HG03095 (cell line): ENCODE data around the gene USF2.
"Not testable (repeated sequence)": the region's sequence is repeated elsewhere in the genome, so short reads cannot be mapped to it uniquely, and the experiment has no call there.

Source experiments
- ATAC-seq: cut with Tn5 transposase; IDR thresholded peaks from one replicate; pipeline ENCODE4 v1.9.1; 2021; ENCODE audit warnings: moderate library complexity; ENCODE audit not compliant: unreplicated experiment

Gene USF2

DNA sequence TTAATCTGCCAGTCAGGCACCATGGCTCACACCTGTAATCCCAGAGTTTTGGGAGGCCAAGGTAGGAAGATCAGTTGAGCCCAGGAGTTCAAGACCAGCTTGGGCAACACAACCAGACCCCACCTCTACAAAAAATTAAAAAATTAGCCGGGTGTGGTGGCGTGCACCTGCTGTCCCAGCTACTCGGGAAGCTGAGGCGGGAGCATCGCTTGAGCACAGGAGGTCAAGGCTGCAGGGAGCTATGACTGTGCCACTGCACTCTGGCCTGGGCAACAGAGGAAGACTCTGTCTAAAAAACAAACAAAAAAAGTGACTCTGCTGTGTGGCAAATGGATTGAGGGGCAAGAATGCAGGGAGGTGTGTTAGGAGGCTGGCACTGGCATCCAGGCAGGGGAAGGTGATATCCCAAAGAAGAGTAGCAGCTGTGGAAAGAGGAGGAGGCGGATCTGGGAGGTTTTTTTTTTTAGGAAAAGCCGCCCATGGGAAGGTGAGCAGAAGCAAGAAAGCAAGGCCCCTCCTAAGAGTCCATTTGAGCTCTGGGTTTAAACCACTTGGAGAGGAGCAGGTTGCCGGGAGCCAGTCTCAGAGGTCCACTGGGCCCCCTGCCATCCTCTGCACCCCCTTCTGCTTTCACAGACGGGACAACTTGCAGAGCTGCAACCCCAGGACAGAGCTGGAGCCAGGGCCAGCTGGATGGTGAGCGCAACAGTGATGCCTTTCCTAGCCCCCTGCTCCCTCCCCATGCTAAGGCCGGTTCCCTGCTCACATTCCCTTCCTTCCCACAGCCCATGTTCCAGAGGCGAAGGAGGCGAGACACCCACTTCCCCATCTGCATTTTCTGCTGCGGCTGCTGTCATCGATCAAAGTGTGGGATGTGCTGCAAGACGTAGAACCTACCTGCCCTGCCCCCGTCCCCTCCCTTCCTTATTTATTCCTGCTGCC, 15.7 kb downstream of the USF2 start:
- ATAC-seq: no peak

DNA sequence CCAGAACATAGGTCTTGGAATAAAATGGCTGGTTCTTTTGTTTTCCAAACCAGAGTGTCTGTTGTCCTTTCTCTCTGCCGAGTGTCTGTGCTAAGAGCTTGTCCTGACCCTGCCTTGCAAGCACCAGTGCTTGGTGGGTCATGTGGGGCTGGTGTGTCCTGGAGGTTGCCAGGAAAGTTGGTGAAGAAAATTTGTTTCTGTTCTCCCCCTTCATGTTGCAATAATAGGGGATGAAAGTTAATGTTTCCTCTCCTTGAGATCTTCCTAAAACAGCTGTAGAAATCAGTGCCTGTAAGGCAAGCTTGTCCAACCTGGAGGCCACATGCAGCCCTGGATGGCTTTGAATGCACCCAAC, 16.3 kb downstream of the USF2 start:
- no peak for ATAC-seq

DNA sequence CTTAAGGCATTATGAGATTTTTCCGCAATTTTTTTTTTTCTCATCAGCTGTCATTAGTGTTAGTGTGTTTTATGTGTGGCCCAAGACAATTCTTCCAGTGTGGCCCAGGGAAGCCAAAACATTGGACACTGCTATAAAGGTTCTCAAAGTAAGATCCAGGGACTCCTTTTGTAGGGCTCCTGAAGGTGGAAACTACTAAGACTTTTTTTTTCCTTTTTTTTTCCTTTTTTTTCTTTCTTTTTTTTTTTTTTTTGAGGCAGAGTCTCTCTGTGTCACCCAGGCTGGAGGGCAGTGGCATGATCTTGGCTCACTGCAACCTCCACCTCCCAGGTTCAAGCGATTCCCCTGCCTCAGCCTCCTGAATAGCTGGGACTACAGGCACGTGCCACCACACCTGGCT, 16.7 kb downstream of the USF2 start:
- not testable (repeated sequence) for ATAC-seq

DNA sequence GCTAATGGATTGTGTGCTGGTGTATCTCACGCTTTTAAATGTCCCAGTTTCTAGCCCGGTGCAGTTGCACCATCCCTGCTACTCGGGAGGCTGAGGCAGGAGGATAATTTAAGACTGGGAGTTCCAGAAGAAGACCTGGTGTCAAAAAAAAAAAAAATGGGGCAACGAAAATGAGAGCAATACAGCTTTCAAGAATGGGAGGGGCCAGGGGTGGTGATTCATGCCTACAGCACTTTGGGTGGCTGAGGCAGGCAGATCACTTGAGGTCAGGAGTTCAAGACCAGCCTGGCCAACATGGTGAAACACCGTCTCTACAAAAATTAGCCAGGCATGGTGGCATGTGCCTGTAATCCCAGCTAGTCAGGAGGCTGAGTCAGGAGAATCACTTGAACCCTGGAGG, 17.3 kb downstream of the USF2 start:
- not testable (repeated sequence) for ATAC-seq

DNA sequence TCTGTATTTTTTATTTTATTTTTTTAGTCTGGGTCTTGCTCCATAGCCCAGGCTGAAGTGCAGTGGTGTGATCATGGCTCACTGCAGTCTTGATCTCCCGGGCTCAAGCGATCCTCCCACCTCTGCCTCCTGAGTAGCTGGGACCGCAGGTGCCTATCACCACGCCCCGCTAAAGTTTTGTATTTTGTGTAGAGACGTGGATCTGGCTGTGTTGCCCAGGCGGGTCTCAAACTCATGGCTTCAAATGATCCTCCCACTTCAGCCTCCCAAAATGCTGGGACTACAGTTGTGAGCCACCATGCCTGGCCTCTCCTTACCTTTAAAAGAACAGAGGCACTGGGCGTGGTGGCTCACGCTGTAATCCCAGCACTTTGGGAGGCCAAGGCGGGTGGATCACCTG, 19.0 kb downstream of the USF2 start:
- ATAC-seq: no peak

DNA sequence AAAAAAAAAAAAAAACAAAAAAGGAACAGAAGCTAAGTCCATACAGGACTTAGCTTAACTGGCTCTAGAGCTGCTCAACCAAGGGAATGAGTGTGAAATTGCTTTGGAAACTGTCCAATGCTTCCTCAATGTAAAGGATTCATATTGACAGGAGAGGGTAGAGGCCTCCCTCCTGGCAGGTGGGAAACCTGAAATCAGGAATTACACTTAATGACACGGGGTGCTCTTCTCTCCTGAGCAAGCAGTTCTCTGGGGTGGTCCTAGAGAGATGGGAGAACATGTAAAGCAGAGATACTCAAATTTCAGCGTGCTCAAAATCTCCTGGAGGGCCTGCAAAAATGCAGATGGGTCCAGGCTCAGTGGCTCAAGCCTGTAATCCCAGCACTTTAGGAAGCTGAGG, 19.6 kb downstream of the USF2 start:
- ATAC-seq: no peak

DNA sequence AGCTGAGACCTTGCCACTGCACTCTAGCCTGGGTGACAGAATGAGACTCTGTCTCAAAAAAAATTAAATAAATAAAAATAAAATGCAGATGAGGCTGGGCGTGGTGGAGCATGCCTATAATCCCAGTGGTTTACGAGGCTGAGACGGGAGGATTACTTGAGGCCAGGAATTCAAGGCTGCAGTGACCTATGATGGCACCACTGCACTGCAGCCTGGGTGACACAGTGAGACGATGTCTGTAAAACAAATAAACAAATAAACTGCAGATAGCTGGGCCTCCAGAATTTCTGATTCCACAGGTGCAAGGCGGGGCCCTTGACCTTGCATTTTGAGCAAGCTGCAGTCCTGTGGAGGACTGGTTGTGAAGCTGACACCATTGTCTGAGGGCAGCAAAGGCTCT, 20.1 kb downstream of the USF2 start:
- no peak for ATAC-seq

DNA sequence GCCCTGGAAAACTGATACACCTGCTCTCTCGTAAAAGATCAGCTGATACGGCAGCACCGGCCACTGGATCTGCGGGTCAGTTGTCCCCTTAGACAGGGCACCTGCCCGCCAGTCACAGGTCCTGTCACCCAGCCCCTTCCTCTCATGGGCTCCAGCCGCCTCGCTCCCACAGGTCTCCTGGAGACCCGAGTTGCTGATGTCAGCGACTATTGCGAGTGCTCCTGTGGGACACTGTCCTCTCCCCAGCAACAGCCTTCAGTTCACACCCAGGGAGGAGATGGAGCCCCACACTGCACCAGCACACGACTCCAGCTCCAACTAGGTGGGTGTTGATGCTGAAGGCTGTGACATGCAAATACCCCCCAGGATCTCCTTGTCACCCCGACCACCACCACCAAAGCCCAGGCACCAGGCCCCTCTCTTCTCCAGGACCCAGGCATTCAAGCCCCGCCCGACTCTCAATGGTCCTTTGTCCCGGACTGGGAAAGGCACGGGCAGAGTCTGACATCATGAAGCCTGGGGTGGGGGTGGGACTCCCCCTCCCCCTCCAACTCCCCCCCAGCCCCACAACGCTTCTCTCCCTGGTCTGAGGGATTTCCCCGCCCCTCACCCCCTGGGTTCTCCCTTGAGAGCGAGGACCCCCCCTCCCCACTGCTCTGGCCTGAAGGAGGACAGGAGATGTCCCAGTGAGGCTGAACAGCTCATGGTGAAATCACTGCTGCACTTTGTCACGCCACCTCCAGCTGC, 21.8 kb downstream of the USF2 start:
- ATAC-seq: no peak

DNA sequence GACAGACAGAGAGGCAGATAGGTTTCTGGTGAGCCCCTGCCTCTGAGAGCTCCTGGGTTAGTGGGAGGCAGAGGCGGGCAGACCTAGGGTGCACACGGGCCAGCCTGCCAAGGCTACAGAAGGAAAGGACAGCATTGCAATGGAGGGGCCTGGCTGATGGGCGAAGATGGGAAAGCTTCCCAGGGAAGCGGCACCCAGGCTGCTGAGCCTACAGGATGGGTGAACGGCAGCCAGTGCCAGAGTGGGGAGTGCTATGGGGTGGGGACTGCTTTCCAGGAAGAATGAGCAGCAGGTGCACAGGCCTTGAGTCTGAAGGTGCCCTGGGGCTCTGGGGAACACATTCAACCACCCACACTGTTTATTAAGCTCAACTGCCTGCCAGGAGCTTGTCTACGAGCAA, 22.5 kb downstream of the USF2 start:
- ATAC-seq: no peak

DNA sequence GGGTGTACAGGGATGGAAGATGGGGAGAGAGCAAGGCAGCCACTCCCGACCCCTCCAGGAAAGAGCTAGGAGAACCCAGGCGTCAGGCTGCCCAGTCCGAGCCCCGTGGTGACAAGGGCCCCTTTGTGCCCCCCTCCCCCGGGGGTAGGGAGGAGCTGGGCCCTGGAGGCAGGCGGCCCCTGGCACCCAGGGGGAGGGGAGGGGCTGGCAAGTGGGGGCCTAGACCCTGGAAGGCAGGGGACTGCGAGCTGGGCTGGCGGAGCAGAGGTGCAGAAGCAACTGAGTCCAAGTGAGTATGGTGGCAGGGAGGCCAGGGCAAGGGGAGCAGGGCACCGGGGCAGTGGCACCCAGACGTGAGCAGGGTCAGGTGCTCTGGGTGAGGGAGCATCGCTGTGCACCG, 23.2 kb downstream of the USF2 start, which contains the start of gene MAG:
TSS of gene MAG (plus strand) at position 246 of the 400 bp plus-strand sequence. CDS start 3,248 bp downstream, outside the sequence.
- no peak for ATAC-seq

DNA sequence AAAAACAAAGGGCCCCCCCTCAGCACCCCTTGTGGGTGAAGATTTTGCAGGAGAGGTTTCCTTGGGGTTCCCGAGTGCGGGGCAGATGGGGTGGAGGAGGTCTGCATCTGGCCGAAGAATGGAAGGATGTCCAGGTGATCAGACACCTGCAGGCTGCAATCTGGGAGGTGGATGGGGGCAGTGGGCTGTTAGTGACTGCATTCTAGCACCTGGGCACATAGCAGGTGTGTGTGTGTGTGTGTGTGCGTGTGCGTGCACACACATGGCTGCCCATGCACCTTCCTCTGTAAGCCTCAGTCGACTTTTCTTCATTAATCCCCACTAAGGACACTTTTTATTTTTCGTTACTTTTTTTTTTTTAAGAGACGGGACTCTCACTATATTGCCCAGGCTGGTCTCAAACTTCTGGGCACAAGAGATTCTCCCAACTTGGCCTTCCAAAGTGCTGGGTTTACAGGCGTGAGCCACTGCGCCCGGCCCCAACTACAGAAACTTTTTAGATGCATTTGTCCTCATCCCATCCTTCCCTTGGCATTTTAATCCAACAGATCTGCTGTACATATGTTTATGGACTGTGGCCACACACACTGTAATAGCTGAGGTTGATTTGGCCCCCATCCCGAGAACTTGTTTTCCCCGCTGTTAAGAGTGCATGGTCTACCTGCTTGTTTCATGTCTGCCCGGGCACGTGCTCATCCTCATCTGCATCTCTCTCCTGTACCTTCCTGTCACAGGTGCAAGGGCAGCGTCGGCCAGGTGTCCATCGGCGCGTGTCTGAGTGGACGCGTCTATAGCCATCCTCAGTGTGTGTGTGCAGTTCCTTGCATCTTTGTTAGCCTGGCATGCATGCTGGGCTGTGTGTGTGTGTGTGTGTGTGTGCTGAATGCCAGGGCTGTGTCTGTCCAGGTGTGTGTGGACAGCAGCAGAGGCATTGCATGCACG, 23.9 kb downstream of the USF2 start:
- no peak for ATAC-seq

DNA sequence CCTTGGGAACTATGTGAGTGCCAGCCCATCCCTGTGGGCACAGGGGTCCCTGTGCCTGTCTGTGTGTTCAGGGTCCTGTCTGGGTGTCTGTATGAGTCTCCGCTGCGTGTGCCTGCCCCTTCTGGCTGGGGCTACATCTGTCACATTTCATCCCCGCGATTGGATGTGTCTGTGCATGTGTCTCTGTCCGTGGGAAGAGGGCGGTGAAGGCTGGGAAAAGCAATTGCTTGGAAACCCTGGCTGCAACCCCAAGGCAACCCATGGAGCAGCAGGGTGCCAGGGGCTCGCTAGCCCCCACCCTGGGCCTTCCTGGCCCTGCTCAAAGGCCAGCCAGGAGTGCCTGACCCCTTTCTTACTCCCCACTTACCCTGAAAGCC, 24.6 kb downstream of the USF2 start:
- ATAC-seq: no peak

DNA sequence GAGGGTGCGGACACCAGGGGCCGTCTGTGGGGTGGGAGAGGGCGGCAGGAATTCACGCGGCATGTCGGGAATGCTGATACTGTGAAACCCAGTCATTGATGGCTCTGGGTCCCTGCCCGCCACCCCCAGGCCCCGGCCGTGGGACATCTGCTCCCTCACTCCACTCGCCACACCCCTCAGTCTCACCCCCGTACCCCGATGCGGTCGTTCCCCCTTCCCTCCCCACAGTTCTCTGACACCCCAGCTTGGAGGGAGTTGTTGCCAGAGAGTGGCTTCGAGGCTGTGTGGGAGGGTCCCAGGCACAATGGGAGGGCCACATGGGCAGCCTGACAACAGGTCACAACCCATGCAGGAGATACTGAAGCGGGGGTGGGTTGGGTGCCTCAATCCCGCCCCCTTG, 25.0 kb downstream of the USF2 start:
- ATAC-seq: no peak

DNA sequence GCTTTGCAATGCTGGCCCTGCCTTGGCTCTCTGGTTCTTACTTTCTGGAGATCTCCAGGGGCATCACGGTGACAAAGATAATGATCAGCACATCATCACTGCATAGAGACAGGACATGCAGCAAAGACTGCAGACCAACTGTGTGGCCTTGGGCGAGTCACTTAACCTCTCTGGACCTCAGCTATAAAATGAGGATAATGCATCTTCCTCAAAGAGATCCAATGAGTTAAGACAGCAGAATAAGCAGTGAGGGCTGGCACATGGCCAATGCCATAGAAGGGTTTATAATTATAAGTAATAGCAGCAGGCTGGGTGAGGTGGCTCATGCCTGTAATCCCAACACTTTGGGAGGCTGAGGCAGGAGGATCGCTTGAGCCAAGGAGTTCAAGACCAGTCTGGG, 25.6 kb downstream of the USF2 start:
- ATAC-seq: no peak

DNA sequence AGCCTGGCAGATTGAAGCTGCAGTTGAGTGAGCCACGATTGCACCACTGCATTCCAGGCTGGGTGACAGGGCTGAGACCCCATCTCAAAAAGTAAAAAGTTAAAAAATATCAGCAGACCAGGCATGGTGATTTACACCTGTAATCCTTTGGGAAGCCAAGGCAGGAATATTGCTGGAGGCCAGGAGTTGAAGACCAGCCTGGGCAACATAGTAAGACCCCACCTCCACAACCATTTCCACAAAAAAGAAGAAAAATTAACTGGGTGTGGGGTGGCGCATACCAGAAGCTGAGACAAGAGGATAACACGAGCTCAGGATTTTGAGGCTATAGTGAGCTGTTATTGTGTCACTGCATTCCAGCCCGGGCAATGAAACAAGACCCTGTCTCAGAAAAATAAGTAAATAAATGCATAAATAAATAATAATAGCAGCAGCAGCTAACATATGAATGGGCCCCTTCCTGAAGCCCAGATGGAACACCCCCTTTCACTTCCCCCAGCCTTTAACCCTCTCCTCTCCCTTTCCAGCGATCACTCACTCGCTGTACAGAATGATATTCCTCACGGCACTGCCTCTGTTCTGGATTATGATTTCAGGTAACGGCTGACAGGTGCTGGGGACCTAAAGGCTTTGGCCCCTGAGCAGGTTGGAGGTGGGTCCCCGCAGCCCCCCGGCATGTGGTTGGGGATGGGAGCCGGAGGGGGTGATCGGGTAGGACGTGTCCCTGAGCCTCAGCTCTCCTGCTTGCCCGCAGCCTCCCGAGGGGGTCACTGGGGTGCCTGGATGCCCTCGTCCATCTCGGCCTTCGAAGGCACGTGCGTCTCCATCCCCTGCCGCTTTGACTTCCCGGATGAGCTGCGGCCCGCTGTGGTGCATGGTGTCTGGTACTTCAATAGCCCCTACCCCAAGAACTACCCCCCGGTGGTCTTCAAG, 26.4 kb downstream of the USF2 start:
- no peak for ATAC-seq

DNA sequence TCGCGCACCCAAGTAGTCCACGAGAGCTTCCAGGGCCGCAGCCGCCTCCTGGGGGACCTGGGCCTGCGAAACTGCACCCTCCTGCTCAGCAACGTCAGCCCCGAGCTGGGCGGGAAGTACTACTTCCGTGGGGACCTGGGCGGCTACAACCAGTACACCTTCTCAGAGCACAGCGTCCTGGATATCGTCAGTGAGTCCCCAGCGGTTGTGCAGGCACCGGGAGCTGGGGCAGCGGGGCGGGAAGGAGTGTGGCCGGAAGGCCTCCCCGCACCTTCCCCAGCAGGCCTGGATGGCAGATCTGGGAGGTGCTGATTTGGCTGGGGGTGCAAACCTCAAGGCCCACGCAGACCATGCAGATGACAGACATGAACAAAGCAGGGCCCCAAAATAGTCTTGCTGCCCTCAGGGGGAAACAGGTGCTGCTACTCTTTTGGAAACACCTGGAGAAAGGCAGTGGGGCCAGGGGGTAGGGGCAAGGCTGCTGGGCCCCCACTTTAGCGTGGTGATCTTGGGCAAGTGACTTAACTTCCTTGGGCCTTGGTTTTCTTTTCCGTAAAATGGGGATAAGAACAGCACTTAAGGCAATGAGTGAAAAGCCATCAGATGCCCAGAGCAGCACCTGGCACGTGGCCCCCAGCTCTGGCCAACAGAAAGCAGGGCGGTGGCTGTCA, 27.2 kb downstream of the USF2 start:
- ATAC-seq: no peak

DNA sequence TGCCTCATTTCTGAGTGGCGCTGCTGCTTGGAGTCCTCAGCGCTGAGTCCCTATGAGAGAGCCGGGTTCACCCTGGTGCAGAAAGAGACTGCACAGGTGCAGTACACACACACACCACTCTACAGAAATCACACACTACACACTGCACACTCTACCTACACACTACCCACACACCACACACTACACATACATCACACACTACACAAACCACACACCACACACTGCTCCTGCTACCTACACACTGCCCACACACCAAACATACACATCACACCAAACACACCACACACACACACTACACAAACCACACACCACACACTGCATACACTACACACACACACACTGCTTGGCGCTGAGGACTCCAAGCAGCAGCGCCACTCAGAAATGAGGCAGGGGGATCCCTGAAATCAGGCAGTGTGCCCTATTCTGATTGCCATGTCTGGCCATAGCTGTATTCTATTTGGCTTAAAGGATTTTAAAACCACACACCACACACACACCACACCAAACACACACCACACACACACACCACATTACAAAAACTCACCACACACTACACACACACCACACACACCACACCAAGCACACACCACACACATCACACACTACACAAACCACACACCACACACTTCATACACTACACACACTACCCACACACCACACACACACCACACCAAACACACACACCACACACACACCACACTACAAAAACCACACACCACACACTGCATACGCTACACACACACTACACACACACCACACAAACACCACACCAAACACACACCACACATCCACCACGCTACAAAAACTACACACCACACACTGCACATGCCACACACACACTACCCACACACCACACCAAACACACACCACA, 28.1 kb downstream of the USF2 start:
- no peak for ATAC-seq

DNA sequence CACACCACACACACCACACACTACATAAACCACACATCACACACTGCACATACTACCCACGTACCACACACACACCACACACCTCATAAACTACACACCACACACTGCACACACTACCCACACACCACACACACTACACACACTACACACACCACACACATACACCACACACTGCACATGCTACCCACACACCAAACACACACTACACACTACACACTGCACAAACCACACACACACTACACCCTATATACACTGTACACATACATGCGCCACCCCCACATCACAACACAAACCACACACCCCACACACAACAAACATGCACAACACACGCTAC, 28.7 kb downstream of the USF2 start:
- no peak for ATAC-seq

DNA sequence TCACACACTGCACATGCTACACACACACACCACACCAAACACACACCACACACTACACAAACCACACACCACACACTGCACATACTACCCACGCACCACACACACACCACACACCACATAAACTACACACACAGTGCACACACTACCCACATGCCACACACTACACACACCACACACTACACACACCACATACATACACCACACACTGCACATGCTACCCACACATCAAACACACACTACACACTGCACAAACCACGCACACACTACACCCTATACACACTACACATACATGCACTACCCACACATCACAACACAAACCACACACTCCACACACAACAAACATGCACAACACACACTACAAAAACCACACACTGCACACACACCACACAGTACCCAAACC, 29.2 kb downstream of the USF2 start:
- no peak for ATAC-seq
